NCI-H774 (cell line): ENCODE data around the gene CASZ1.

Experiments
- DNase-seq: peaks from one replicate; lab custom pipeline; 2025; lab: John Stamatoyannopoulos, UW

Gene CASZ1

GRCh38 chr1:10795276-10796021 is 997 bp downstream of the CASZ1 start:
- no peak for DNase-seq

GRCh38 chr1:10794724-10795275 is 1.6 kb downstream of the CASZ1 start:
- DNase-seq, result no peak

GRCh38 chr1:10793129-10793651 is 3.3 kb downstream of the CASZ1 start:
- no peak for DNase-seq

GRCh38 chr1:10791105-10791951 is 5.1 kb downstream of the CASZ1 start:
- DNase-seq, result peak; percentile 65

- DNase-seq, result no peak
Observed at GRCh38 chr1:10789803-10790702, 6.4 kb downstream of the CASZ1 start.

- DNase-seq, result no peak
Observed at GRCh38 chr1:10789047-10789791, 7.2 kb downstream of the CASZ1 start.

GRCh38 chr1:10788592-10789006 is 7.8 kb downstream of the CASZ1 start:
- DNase-seq, result no peak

GRCh38 chr1:10787286-10787685 is 9.2 kb downstream of the CASZ1 start:
- no peak for DNase-seq

GRCh38 chr1:10785728-10786638 is 10.5 kb downstream of the CASZ1 start:
- DNase-seq, result no peak

- DNase-seq, result no peak
Observed at GRCh38 chr1:10784998-10785727, 11.3 kb downstream of the CASZ1 start.

- DNase-seq, result no peak
Observed at GRCh38 chr1:10782491-10783244, 13.8 kb downstream of the CASZ1 start.

GRCh38 chr1:10781137-10781536 is 15.3 kb downstream of the CASZ1 start:
- no peak for DNase-seq

- DNase-seq, result no peak
Observed at GRCh38 chr1:10779841-10780240, 16.6 kb downstream of the CASZ1 start.

GRCh38 chr1:10779201-10779600 is 17.2 kb downstream of the CASZ1 start:
- peak; percentile 59 for DNase-seq

- DNase-seq, result no peak
Observed at GRCh38 chr1:10778640-10779039, 17.8 kb downstream of the CASZ1 start.

GRCh38 chr1:10777749-10778574 is 18.5 kb downstream of the CASZ1 start:
- DNase-seq, result no peak

- no peak for DNase-seq
Observed at GRCh38 chr1:10776190-10776905, 20.1 kb downstream of the CASZ1 start.
